ENCODE data around the gene HSDL1. TPM values are rescaled to one million over a fixed set of nuclear protein-coding genes. Genes with fewer than 3 reads are reported as not detected.

Gene HSDL1
- total and polyA plus RNA-seq, 2 donors (not counting 3 experiments of a cell fraction or from before 2014, with no cell fraction given) = 19.9 to 27.9 TPM

DNA sequence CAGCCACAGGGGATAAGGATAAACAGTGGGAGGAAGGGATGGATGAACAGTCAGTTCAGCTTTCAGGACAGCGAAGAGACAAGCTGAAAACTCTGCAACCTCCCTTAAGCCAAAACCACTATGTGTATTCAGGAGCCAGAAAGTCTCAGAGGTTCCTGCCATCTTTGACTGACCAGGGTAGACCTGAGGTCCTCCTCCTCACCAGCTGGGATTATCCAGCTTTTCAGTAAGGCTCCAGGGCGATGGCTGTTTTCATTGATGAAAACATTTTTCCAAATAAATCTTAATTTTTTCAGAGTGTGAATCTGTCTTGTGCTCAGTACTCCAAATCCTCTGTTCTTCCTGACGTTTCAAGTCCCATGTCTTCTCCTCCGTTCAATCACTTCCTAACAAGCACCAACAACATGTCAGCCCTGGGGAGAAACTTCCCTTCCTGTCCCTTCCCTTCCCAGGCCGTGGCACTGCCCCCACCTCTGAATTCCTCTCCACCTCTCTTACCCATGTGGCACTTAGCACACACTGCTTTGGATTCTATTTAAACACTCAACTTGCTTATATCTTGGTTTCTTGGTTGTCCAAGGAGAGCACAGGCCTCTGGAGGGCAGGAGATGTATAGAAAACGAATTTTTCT lies 5.2 kb downstream of the HSDL1 start:
- dilution Hi-C loops (cut with MboI; ENCODE audit: extremely low pct_ligation_motif_present, low sequenced_read_pairs) = no loop called here
- BruUV-seq (replicated peaks) = no TSS peak
- TF ChIP-seq POLR2AphosphoS5 (IDR thresholded peaks at IDR 0.05; ENCODE audit: insufficient read depth, low read depth, low read length) (no peak), GATA2 (IDR thresholded peaks at IDR 0.05; ENCODE audit: insufficient read depth, insufficient read length, low read depth, low read length) (no peak), POLR2A (IDR thresholded peaks at IDR 0.05; ENCODE audit: low read depth, low read length) (no peak), JUN (IDR thresholded peaks at IDR 0.05; ENCODE audit: borderline replicate concordance, insufficient read depth, insufficient read length, low read depth) (no peak), MYC (IDR thresholded peaks at IDR 0.05; ENCODE audit: low read depth, low read length) (no peak), EZH2 (IDR thresholded peaks at IDR 0.05; ENCODE audit: borderline replicate concordance, low read depth, low read length, severe bottlenecking) (no peak), FOS (IDR thresholded peaks at IDR 0.05; ENCODE audit: borderline replicate concordance, insufficient read depth, low read length) (no peak)
- TF ChIP-seq, protein P1, sequence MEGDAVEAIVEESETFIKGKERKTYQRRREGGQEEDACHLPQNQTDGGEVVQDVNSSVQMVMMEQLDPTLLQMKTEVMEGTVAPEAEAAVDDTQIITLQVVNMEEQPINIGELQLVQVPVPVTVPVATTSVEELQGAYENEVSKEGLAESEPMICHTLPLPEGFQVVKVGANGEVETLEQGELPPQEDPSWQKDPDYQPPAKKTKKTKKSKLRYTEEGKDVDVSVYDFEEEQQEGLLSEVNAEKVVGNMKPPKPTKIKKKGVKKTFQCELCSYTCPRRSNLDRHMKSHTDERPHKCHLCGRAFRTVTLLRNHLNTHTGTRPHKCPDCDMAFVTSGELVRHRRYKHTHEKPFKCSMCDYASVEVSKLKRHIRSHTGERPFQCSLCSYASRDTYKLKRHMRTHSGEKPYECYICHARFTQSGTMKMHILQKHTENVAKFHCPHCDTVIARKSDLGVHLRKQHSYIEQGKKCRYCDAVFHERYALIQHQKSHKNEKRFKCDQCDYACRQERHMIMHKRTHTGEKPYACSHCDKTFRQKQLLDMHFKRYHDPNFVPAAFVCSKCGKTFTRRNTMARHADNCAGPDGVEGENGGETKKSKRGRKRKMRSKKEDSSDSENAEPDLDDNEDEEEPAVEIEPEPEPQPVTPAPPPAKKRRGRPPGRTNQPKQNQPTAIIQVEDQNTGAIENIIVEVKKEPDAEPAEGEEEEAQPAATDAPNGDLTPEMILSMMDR (IDR thresholded peaks at IDR 0.05; ENCODE audit: extremely low read depth in 1 of 2, insufficient read depth in 1 of 2, low read depth in 1 of 2, low read length in 2 of 2) = no peak
- TF ChIP-seq, protein P2, sequence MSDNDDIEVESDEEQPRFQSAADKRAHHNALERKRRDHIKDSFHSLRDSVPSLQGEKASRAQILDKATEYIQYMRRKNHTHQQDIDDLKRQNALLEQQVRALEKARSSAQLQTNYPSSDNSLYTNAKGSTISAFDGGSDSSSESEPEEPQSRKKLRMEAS (IDR thresholded peaks at IDR 0.05; ENCODE audit: insufficient read depth, insufficient read length) = no peak
- H3K79me2 ChIP-seq (ENCODE audit: control insufficient read depth, insufficient read depth, low read length) = peaks cover 25% of the 10 kb centered on the region
- FAIRE-seq = no peak
- no peak overlapping the region for H2AFZ ChIP-seq (ENCODE audit: low read depth, low read length)
- no peak overlapping the region for H3K9ac ChIP-seq (replicated peaks; ENCODE audit: extremely low read depth, insufficient read depth, low read length)
- DNase-seq (ENCODE audit: low read depth, low spot score) = no peak
- no peak overlapping the region for H3K27ac ChIP-seq (ENCODE audit: insufficient read depth, low read depth, low read length)
- no peaks in the 10 kb centered on the region for H3K9me3 ChIP-seq (replicated peaks; ENCODE audit: control insufficient read depth, insufficient read depth, low read length)
- H3K36me3 ChIP-seq (ENCODE audit: control insufficient read depth in 2 of 2, extremely low read depth in 1 of 2, insufficient read depth in 2 of 2, low read length in 2 of 2) = no peaks in the 10 kb centered on the region
- H3K4me3 ChIP-seq (replicated peaks in 1 of 3; ENCODE audit: insufficient read depth in 1 of 3, low read depth in 1 of 3, low read length in 3 of 3) = no peak overlapping the region
- ChIA-PET POLR2A (no interaction called here), CTCF (interaction anchor here (1.5 kb wide), 1 partner anchor 23 kb away, joined by 3 read pairs; the partner anchor contains the start of gene MBTPS1)
- intact Hi-C loops (cut with micrococcal nuclease) = no loop called here
- peaks cover 5% of the 10 kb centered on the region for H3K4me1 ChIP-seq (ENCODE audit: control insufficient read depth, extremely low read depth, insufficient read depth, low read length)
- no peaks in the 10 kb centered on the region for H3K27me3 ChIP-seq (ENCODE audit: control insufficient read depth in 2 of 2, insufficient read depth in 2 of 2, low read length in 2 of 2)
- H4K20me1 ChIP-seq (replicated peaks; ENCODE audit: control insufficient read depth, extremely low read depth, insufficient read depth, low read length) = peaks cover 7% of the 10 kb centered on the region
- H3K9me1 ChIP-seq (replicated peaks; ENCODE audit: control insufficient read depth, extremely low read depth, insufficient read depth, low read length) = no peaks in the 10 kb centered on the region
- H3K4me2 ChIP-seq (ENCODE audit: insufficient read depth, low read length) = no peak overlapping the region
